GM12878 (cell line): Measurements from ENCODE around the gene PLXNA2.

Source experiments
- EZH2 ChIP-seq: IDR thresholded peaks from 2 replicates; pipeline ENCODE4 v1.6.1; 2012; ENCODE audit warnings: low read depth, mild to moderate bottlenecking, control low read depth, inconsistent platforms, low read length, borderline replicate concordance; ENCODE audit not compliant: control insufficient read depth
- NBN ChIP-seq: fragments of 450-650 bp; IDR thresholded peaks from 2 replicates; pipeline ENCODE4 v1.6.1; 2016
- SMAD5 ChIP-seq: IDR thresholded peaks from 2 replicates; pipeline ENCODE4 v1.6.1; 2016; ENCODE audit warnings: antibody characterized with exemption, low read depth

- TF ChIP-seq EZH2, result no peak
- no peak for TF ChIP-seq SMAD5
- TF ChIP-seq NBN, result no peak
Measured at GRCh38 chr1:208174200-208174599, 70.0 kb downstream of the PLXNA2 start.
